ENCODE results near the gene REPS2.

REPS2 gene

GRCh38 chrX:17161991-17162390 lies 215.5 kb downstream of the REPS2 start:
- H3K4me3 ChIP-seq: no peak overlapping the region
- in situ Hi-C loops (cut with MboI; ENCODE audit: low sequenced_read_pairs): no loop called here
- H3K27me3 ChIP-seq (ENCODE audit: low read depth): no peaks in the 10 kb centered on the region
- DNase-seq (ENCODE audit: low spot score in 2 of 2): no peak
- H3K4me1 ChIP-seq: no peaks in the 10 kb centered on the region
- no peaks in the 10 kb centered on the region for H3K36me3 ChIP-seq (replicated peaks)
- no peaks in the 10 kb centered on the region for H3K9me3 ChIP-seq

DNA sequence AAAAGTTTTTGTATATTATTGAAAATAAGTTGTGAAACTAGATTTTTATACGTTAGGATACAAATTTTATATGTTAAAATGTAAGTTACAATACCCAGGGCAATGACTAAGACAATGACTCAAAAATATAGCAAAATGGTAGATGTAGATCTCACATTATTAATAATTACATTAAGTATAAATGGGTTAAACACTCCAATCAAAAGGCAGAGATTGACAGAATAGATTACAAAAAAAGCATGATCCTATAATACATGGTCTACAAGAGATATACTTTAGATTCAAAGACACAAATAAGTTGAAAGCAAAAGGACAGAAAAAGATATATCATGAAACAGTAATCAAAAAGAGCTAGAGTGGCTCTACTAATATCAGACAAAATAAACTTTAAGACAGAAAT lies 217.6 kb downstream of the REPS2 start:
- Histone ChIP-seq H3K9me3 (no peaks in the 10 kb centered on the region), H3K36me3 (replicated peaks) (no peaks in the 10 kb centered on the region), H3K27me3 (ENCODE audit: low read depth) (no peaks in the 10 kb centered on the region), H3K4me1 (no peaks in the 10 kb centered on the region), H3K4me3 (no peak overlapping the region)
- DNase-seq (ENCODE audit: low spot score in 2 of 2): no peak
- in situ Hi-C loops (cut with MboI; ENCODE audit: low sequenced_read_pairs): no loop called here

DNA sequence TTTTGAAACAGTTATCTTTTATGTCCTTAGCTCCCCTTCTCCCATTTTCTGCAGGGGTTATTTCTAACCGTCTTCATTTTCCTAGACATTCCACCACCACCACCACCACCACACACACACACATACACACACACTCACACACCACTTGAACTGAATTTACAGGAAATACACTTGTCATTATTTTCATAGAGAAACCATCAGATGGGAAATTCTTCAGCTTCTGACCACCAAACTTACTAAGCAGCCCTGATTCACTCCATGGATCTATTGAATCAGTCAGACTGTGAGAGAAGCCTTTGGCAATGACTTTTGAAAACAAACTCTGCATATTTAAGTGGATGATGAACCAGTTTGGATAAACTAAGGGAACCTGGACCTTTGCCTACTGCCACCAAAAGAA lies 218.5 kb downstream of the REPS2 start:
- Histone ChIP-seq H3K36me3 (replicated peaks) (no peaks in the 10 kb centered on the region), H3K9me3 (no peaks in the 10 kb centered on the region), H3K4me1 (no peaks in the 10 kb centered on the region), H3K4me3 (no peak overlapping the region), H3K27me3 (ENCODE audit: low read depth) (no peaks in the 10 kb centered on the region)
- in situ Hi-C loops (cut with MboI; ENCODE audit: low sequenced_read_pairs): no loop called here
- no peak for DNase-seq (ENCODE audit: low spot score in 2 of 2)

- DNase-seq (ENCODE audit: low spot score in 2 of 2): no peak
- in situ Hi-C loops (cut with MboI; ENCODE audit: low sequenced_read_pairs): no loop called here
- H3K4me1 ChIP-seq: no peaks in the 10 kb centered on the region
- H3K4me3 ChIP-seq: no peak overlapping the region
- H3K9me3 ChIP-seq: no peaks in the 10 kb centered on the region
- H3K36me3 ChIP-seq (replicated peaks): no peaks in the 10 kb centered on the region
- H3K27me3 ChIP-seq (ENCODE audit: low read depth): no peaks in the 10 kb centered on the region
Measured at GRCh38 chrX:17167915-17168314, 221.5 kb downstream of the REPS2 start.

GRCh38 chrX:17170973-17171372 lies 224.5 kb downstream of the REPS2 start:
- Histone ChIP-seq H3K4me1 (no peaks in the 10 kb centered on the region), H3K9me3 (no peaks in the 10 kb centered on the region), H3K4me3 (no peak overlapping the region), H3K27me3 (ENCODE audit: low read depth) (no peaks in the 10 kb centered on the region), H3K36me3 (replicated peaks) (no peaks in the 10 kb centered on the region)
- DNase-seq (ENCODE audit: low spot score in 2 of 2): no peak
- in situ Hi-C loops (cut with MboI; ENCODE audit: low sequenced_read_pairs): no loop called here

- no peak overlapping the region for H3K4me3 ChIP-seq
- no peaks in the 10 kb centered on the region for H3K27me3 ChIP-seq (ENCODE audit: low read depth)
- in situ Hi-C loops (cut with MboI; ENCODE audit: low sequenced_read_pairs): no loop called here
- DNase-seq (ENCODE audit: low spot score in 2 of 2): no peak
- H3K36me3 ChIP-seq (replicated peaks): no peaks in the 10 kb centered on the region
- H3K4me1 ChIP-seq: no peaks in the 10 kb centered on the region
- no peaks in the 10 kb centered on the region for H3K9me3 ChIP-seq
Measured at GRCh38 chrX:17174671-17175070, 228.2 kb downstream of the REPS2 start.

DNA sequence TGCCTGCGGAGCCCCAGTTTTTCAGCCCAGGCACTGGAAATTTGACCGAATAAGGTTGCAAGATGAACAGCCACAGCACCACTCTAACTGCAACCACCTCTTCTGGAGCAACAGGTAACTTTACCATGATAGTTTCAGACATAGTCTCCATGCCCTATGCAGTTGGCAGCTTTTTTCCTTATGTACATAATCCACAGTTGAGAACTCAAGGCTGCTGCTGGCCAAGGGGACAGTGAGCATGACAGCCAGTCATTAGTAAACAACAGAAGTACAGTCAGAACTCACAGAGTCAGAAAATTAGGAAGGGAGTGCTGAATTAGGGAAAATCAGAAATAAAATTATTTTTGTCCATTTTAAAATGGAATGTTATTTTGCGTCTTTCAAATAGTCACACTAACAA lies 235.9 kb downstream of the REPS2 start:
- Histone ChIP-seq H3K4me3 (no peak overlapping the region), H3K36me3 (replicated peaks) (no peaks in the 10 kb centered on the region), H3K27me3 (ENCODE audit: low read depth) (no peaks in the 10 kb centered on the region), H3K4me1 (no peaks in the 10 kb centered on the region), H3K9me3 (no peaks in the 10 kb centered on the region)
- DNase-seq (ENCODE audit: low spot score in 2 of 2): no peak
- in situ Hi-C loops (cut with MboI; ENCODE audit: low sequenced_read_pairs): no loop called here

DNA sequence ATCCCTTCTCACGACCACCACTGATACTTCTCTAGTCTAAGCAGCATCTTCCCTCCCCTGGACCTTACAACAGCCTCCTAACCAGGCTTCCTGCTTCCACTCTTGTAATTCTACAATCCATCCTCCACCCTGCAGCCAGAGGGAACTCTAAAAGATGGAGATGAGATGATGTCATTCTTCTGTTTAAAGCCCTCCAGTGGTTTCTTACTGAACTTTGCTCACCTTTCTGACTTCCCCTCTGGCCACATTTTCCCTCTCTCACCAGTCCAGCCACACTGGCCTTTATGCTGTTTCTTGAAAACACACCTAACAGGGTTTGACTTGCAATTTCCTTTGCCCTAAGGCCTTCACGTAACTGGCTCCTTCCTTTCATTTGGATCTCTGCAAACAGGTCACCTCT lies 237.1 kb downstream of the REPS2 start:
- no peaks in the 10 kb centered on the region for H3K27me3 ChIP-seq (ENCODE audit: low read depth)
- no peaks in the 10 kb centered on the region for H3K4me1 ChIP-seq
- in situ Hi-C loops (cut with MboI; ENCODE audit: low sequenced_read_pairs): no loop called here

DNA sequence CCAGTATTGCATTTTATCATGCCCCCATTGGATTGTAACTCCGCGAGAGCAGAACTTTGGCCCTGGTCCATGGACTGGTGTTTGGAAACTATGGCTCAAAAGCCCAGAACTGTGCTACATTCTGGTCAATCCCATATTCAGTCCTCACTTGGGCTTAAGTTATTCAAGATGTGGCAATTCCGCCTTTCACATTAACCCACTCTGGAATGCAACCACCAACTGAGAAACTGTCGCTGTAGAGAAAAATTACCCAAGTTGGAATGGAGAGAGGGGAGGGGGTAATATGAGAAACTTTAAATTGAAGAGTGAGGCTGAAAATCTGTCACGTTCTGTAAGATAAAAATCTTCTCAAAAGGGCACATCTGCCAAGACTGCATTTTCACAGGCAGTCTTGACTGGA lies 239.0 kb downstream of the REPS2 start:
- H3K9me3 ChIP-seq: no peaks in the 10 kb centered on the region
- no peaks in the 10 kb centered on the region for H3K4me1 ChIP-seq
- no peak overlapping the region for H3K4me3 ChIP-seq
- in situ Hi-C loops (cut with MboI; ENCODE audit: low sequenced_read_pairs): no loop called here
- no peaks in the 10 kb centered on the region for H3K36me3 ChIP-seq (replicated peaks)
- DNase-seq (ENCODE audit: low spot score in 2 of 2): no peak
- no peaks in the 10 kb centered on the region for H3K27me3 ChIP-seq (ENCODE audit: low read depth)

More for the DNA sequence above, 237.1 kb downstream of the REPS2 start:
- no peak for DNase-seq (ENCODE audit: low spot score in 2 of 2)
- Histone ChIP-seq H3K9me3 (no peaks in the 10 kb centered on the region), H3K36me3 (replicated peaks) (no peaks in the 10 kb centered on the region), H3K4me3 (no peak overlapping the region)

GRCh38 chrX:17187136-17187756 lies 240.8 kb downstream of the REPS2 start:
- H3K4me3 ChIP-seq: no peak overlapping the region
- in situ Hi-C loops (cut with MboI; ENCODE audit: low sequenced_read_pairs): no loop called here
- H3K27me3 ChIP-seq (ENCODE audit: low read depth): no peaks in the 10 kb centered on the region
- H3K36me3 ChIP-seq (replicated peaks): no peaks in the 10 kb centered on the region
- no peaks in the 10 kb centered on the region for H3K4me1 ChIP-seq
- no peaks in the 10 kb centered on the region for H3K9me3 ChIP-seq
- peak in 1 of 2 experiments; percentile 14 for DNase-seq (ENCODE audit: low spot score in 2 of 2)

DNA sequence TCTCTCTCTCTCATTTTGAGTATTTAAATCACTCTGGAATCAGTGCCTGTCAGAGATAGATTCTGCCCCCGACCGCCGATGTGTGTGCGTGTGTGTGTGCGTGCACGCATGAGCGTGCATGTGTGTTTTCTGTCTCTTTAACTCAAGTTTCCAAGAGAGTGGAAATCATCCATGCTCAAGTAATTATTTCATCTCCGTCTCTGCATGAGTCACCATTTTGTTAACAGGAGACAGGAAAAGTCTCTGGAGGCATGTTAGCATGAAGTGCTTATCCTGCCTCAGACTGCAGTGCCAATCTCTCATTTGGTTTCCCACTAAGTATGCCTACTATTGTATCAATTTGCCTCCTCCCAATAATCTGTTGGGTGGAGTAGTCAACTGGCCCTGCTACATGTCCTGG lies 245.6 kb downstream of the REPS2 start:
- in situ Hi-C loops (cut with MboI; ENCODE audit: low sequenced_read_pairs): no loop called here
- no peak for DNase-seq (ENCODE audit: low spot score in 2 of 2)
- H3K36me3 ChIP-seq (replicated peaks): no peaks in the 10 kb centered on the region
- H3K9me3 ChIP-seq: no peaks in the 10 kb centered on the region
- no peak overlapping the region for H3K4me3 ChIP-seq
- H3K27me3 ChIP-seq (ENCODE audit: low read depth): peaks cover 3% of the 10 kb centered on the region; the same call in 1 of the 2 replicates
- H3K4me1 ChIP-seq: no peaks in the 10 kb centered on the region
